Mucosa of descending colon (tissue), 3 donors: Measurements from ENCODE around the gene PRKCSH. TPM values are rescaled to one million over a fixed set of nuclear protein-coding genes. Genes with fewer than 3 reads are reported as not detected.
"Not testable (repeated sequence)": the region's sequence is repeated elsewhere in the genome, so short reads cannot be mapped to it uniquely, and the experiment has no call there.

Experiments used
- ATAC-seq: fragments of 200-7000 bp; cut with Tn5 transposase; one replicate; pipeline ENCODE4 v1.9.1; 2020; ENCODE audit warnings: mild to moderate bottlenecking, moderate library complexity
- DNase-seq, 3 donors: peaks; one replicate each; pipeline ENCODE4 v3.0.0-alpha.2; 2020
- H3K36me3 ChIP-seq: fragments of 200-600 bp; one replicate; pipeline ENCODE4 v1.8.0; 2021; ENCODE audit warnings: low read depth, mild to moderate bottlenecking
- H3K4me1 ChIP-seq: fragments of 200-600 bp; one replicate; pipeline ENCODE4 v1.8.0; 2021; ENCODE audit warnings: low read depth, mild to moderate bottlenecking
- H3K4me3 ChIP-seq: fragments of 200-600 bp; one replicate; pipeline ENCODE4 v1.8.0; 2021; ENCODE audit warnings: mild to moderate bottlenecking
- H3K9me3 ChIP-seq: fragments of 200-600 bp; one replicate; pipeline ENCODE4 v1.8.0; 2021; ENCODE audit warnings: mild to moderate bottlenecking
- intact Hi-C, 2 donors: fragments of 100-400 bp; cut with DNase I in 1 of 2; cut with micrococcal nuclease in 1 of 2; formaldehyde crosslinking; loops; one replicate each; pipeline versions ENCODE4 v1.11.0 to v1.11.1; 2022; cut with DNase I, micrococcal nuclease
- total RNA-seq, 3 donors: library from RNA; stranded (reverse); fragmentation: NEBNext Ultra II Directional in 2 of 3; extraction: Animal tissue kit (Norgen Biotek cat#: 25700) in 2 of 3; gene quantifications; one replicate each; pipeline versions ENCODE4 v1.2.1 to v1.2.4, GENCODE V29; 2021 to 2023
- TF ChIP-seq, protein P1 (sequence below): fragments of 200-600 bp; IDR thresholded peaks from one replicate; pipeline ENCODE4 v1.8.0; 2022; ENCODE audit warnings: antibody characterized with exemption, mild to moderate bottlenecking
- donor health status: DM: no; HTN: no; CAD: no; lungs with moderate emphysema.
- donor health status: DM: no; HTN: no; CAD: no.
- donor health status: DM: no; HTN: yes; CAD: no.

The PRKCSH gene
- total RNA-seq, 3 donors from 2014 or later = 249 to 337 (median 302) TPM

DNA sequence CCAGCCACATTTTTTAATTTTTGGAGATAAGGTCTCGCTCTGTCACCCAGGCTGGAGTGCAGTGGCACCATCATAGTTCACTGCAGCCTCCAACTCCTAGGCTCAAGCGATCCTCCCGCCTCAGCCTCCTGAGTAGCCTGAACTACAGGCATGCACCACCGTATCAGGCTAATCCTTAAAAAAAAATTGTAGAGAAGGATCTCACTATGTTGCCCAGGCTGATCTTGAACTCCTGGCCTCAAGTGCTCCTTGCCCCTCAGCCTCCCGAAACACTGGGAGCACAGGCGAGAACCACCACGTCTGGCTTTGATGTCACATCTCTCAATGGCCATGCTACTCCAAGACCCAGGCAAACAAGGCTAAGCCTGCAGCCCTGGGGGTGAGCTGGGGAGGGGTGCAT lies 21.2 kb downstream of the PRKCSH start:
- no peaks in the 10 kb centered on the region for H3K36me3 ChIP-seq
- intact Hi-C loops = no loop called here
- no peak for ATAC-seq
- H3K4me3 ChIP-seq = no peak overlapping the region
- H3K4me1 ChIP-seq = no peaks in the 10 kb centered on the region
- DNase-seq = no peak
- TF ChIP-seq, protein P1, sequence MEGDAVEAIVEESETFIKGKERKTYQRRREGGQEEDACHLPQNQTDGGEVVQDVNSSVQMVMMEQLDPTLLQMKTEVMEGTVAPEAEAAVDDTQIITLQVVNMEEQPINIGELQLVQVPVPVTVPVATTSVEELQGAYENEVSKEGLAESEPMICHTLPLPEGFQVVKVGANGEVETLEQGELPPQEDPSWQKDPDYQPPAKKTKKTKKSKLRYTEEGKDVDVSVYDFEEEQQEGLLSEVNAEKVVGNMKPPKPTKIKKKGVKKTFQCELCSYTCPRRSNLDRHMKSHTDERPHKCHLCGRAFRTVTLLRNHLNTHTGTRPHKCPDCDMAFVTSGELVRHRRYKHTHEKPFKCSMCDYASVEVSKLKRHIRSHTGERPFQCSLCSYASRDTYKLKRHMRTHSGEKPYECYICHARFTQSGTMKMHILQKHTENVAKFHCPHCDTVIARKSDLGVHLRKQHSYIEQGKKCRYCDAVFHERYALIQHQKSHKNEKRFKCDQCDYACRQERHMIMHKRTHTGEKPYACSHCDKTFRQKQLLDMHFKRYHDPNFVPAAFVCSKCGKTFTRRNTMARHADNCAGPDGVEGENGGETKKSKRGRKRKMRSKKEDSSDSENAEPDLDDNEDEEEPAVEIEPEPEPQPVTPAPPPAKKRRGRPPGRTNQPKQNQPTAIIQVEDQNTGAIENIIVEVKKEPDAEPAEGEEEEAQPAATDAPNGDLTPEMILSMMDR = no peak
- H3K9me3 ChIP-seq = no peaks in the 10 kb centered on the region

DNA sequence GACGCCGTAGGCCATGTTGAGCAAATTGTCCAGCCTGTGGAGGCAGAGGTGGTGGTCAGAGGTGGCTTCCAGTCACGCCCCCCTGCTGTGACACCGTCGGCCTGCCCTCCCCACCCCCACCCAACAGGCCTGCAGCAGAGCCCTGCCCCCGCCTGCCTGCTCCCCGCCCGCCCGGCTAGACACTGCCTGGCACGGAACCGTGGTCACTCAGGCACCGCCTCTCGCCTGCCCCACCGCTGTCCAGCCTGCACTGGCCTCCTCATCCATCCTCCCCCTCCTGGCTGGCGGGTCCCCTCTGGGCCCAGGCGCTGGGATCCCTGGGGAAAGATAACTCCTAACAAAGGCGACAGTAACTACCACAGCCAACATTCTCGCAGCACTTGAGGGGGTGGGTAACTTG lies 21.7 kb downstream of the PRKCSH start:
- no peak overlapping the region for H3K4me3 ChIP-seq
- no peaks in the 10 kb centered on the region for H3K9me3 ChIP-seq
- intact Hi-C loops = no loop called here
- DNase-seq (no peak), ATAC-seq (no peak)
- H3K36me3 ChIP-seq = no peaks in the 10 kb centered on the region
- TF ChIP-seq, protein P1 = no peak
- no peaks in the 10 kb centered on the region for H3K4me1 ChIP-seq

DNA sequence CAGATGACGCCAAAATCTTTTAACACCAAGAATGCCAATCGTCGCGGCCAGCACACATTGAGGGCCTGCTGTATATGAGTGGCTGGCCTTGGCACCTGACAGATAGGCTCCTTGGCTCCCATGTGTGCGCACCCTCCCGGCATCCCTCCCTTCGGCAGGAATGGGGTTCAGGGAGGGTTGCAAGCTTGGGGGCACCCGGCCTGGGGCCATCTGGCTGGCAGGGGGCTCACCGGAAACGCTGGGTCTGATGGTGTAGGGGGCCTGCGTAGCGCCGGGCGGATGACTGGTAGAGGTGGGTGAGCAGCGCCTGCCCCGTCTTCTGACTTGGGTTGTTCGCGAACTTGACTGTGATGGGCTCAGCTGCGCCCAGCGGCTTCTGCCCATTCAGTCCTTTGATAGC lies 22.4 kb downstream of the PRKCSH start:
- Histone ChIP-seq H3K36me3 (no peaks in the 10 kb centered on the region), H3K4me3 (no peak overlapping the region), H3K4me1 (no peaks in the 10 kb centered on the region), H3K9me3 (no peaks in the 10 kb centered on the region)
- DNase-seq (no peak), ATAC-seq (no peak)
- intact Hi-C loops = no loop called here
- TF ChIP-seq, protein P1 = no peak

DNA sequence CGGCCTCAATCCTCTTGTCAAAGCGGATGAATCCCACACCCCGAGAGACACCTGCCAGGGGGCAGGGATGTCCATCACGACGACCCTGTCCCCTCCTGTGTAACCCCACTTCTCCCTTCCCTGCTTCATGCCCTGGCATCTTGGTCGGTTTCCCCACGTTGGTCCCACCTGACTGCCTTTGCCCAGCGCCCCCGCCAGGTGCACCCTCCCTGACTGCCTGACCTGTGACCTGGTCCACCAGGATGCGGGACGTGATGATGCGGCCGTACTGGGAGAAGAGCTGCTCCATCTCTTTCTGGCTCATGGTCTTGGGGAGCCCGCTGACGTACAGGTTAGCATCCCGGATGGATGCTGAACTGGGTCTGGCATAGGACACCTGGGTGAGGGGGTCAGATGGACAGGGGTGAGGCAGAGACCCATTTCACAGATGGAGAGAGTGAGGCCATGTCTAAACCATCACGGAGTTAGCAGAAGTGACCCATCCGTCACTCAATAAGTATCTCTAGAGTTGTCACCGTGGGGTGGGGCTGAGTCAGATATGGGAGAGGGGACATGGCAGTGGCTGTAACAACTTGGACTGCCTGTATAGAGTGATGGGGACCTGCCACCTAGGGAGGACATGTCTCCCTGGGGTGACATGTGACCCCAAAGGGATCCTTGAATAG lies 22.9 kb downstream of the PRKCSH start:
- no peak overlapping the region for H3K4me3 ChIP-seq
- no peaks in the 10 kb centered on the region for H3K36me3 ChIP-seq
- DNase-seq = no peak
- H3K9me3 ChIP-seq = no peaks in the 10 kb centered on the region
- no peaks in the 10 kb centered on the region for H3K4me1 ChIP-seq
- ATAC-seq = no peak
- TF ChIP-seq, protein P1 = no peak
- intact Hi-C loops = no loop called here

DNA sequence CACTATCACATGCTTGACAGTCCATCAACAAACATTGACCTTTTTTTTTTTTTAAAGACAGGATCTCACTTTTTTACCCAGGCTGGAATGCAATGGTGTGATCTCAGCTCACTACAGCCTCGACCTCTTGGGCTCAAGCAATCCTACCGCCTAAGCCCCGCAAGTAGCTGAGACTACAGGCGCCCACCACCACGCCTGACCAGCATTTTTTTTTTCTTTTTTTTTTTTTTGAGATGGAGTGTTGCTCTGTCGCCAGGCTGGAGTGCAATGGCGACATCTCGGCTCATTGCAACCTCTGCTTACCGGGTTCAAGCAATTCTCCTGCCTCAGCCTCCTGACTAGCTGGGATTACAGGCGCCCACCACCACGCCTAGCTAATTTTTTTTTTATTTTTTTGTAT lies 23.5 kb downstream of the PRKCSH start:
- DNase-seq, H3K36me3 ChIP-seq, H3K4me1 ChIP-seq, H3K9me3 ChIP-seq, intact Hi-C loops, H3K4me3 ChIP-seq, ATAC-seq: not testable (repeated sequence)

DNA sequence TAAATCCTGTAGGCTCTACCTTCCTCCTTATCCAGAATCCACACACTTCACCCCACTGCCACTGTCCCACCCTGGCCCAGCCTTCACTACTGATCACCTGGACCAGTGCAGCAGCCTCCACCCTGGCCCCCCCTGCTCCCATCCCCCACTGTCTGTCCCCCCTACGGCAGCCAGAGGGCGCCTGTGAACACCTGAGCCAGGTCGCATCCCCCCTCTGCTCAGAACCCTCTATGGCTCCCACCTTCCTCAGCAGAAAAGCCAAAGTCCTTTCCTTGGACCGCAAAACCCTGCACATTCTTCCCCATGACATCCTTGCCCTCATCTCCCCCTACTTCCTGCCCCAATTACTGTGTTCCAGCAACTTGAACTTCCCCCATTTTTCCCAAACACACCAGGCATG lies 24.8 kb downstream of the PRKCSH start:
- Histone ChIP-seq H3K4me3 (no peak overlapping the region), H3K9me3 (no peaks in the 10 kb centered on the region), H3K36me3 (no peaks in the 10 kb centered on the region), H3K4me1 (no peaks in the 10 kb centered on the region)
- intact Hi-C loops = no loop called here
- no peak for DNase-seq
- ATAC-seq = no peak
- TF ChIP-seq, protein P1 = no peak
